IgD-negative memory B cell (primary cell): Measurements from ENCODE around the gene PTP4A1. TPM values are rescaled to one million over a fixed set of nuclear protein-coding genes. Genes with fewer than 3 reads are reported as not detected.

ENCODE experiments used
- H3K27ac Mint-ChIP-seq, 3 donors: one replicate each; pipeline ENCODE4 v1.8.0; 2020 to 2022; ENCODE audit warnings: mild to moderate bottlenecking in 3 of 3, mixed read lengths in 3 of 3, moderate library complexity in 1 of 3
- H3K27me3 Mint-ChIP-seq: one replicate; pipeline ENCODE4 v1.8.0; 2021; ENCODE audit warnings: mixed read lengths
- H3K36me3 Mint-ChIP-seq: one replicate; pipeline ENCODE4 v1.8.0; 2020; ENCODE audit warnings: mild to moderate bottlenecking, mixed read lengths
- H3K4me1 Mint-ChIP-seq, 3 donors: one replicate each; pipeline ENCODE4 v1.8.0; 2020 to 2022; ENCODE audit warnings: mixed read lengths in 3 of 3, mild to moderate bottlenecking in 1 of 3
- H3K4me3 Mint-ChIP-seq, 4 donors: one replicate each; pipeline ENCODE4 v1.8.0; 2020 to 2022; ENCODE audit warnings: mild to moderate bottlenecking in 4 of 4, mixed read lengths in 4 of 4, moderate library complexity in 3 of 4
- H3K9me3 Mint-ChIP-seq, 3 donors: one replicate each; pipeline ENCODE4 v1.8.0; 2020 to 2021; ENCODE audit warnings: mixed read lengths in 3 of 3, mild to moderate bottlenecking in 1 of 3
- polyA plus RNA-seq: library from polyadenylated mRNA; unstranded; fragments of 300-500 nt; fragmentation: Illumina TruSeq; gene quantifications from one replicate; pipeline ENCODE4 v1.2.3, GENCODE V29; 2021

The PTP4A1 gene
- polyA plus RNA-seq, 1 donor from 2014 or later, result 69.5 TPM

DNA sequence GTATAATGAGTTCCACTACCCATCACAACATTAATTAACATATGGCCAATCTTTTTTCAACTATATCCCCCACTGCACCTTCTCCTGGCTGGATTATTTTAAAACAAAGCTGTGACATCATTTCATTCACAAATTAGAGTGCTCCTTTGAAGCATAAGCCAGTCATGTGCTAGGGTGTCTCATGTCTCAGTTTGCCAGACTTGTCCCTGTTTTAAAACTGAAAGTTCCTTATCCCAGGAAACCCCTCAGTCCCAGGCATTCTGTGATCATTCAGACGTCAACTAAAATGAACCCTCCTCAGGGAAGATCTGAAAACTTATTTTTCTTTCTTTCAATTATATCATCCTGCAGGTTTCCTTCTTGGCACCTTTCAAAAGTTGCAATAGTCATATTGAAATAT lies 29.3 kb upstream of the PTP4A1 start:
- peaks cover 0 to 1% (median 0%) of the 10 kb centered on the region in 3 donors for H3K4me1 Mint-ChIP-seq
- no peak overlapping the region for H3K4me3 Mint-ChIP-seq
- H3K27me3 Mint-ChIP-seq, result peaks cover 14% of the 10 kb centered on the region
- H3K9me3 Mint-ChIP-seq, result peaks cover 0 to 3% (median 0%) of the 10 kb centered on the region in 3 donors
- no peaks in the 10 kb centered on the region for H3K36me3 Mint-ChIP-seq
- H3K27ac Mint-ChIP-seq, result no peak overlapping the region

DNA sequence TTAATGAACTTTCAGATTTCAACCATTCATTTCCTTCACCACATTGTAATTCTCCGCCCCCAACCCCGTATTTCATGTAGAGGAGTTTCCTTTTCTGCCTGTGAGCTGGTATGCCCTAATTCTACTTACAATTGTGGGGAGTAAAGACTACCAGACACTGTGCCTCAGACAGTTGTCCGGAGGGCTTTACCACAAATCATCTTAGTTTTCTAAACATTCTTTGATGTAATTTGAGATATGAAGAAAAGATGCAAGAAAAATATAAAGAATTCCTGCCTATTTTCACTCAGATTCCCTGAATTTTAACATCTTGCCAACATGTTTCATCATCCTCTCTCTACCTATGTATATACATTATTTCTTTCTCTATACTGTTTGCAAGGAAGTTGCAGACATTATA lies 28.3 kb upstream of the PTP4A1 start:
- H3K9me3 Mint-ChIP-seq, result peaks cover 0 to 3% (median 0%) of the 10 kb centered on the region in 3 donors

DNA sequence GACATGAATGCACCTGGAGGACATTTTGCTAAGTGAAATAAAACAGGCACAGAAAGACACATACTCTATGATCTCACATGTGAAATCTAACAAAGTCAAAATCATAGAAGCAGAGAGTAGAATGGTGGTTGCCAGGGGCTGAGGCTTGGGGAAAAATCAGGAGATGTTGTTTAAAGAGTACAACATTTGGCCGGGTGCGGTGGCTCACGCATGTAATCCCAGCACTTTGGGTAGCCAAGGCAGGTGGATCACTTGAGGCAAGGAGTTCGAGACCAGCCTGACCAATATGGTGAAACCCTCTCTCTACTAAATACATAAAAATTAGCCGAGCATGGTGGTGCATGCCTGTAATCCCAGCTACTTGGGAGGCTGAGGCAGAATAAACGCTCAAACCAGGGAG lies 26.0 kb upstream of the PTP4A1 start:
- Mint-ChIP-seq H3K4me1 (peaks cover 0 to 1% (median 0%) of the 10 kb centered on the region in 3 donors), H3K36me3 (no peaks in the 10 kb centered on the region), H3K27ac (no peak overlapping the region), H3K27me3 (peaks cover 14% of the 10 kb centered on the region), H3K4me3 (no peak overlapping the region), H3K9me3 (peaks cover 0 to 3% (median 0%) of the 10 kb centered on the region in 3 donors)

More for the DNA sequence above, 28.3 kb upstream of the PTP4A1 start:
- H3K27ac Mint-ChIP-seq, result no peak overlapping the region
- H3K4me3 Mint-ChIP-seq, result no peak overlapping the region
- no peaks in the 10 kb centered on the region for H3K36me3 Mint-ChIP-seq
- H3K27me3 Mint-ChIP-seq, result peaks cover 14% of the 10 kb centered on the region
- peaks cover 0 to 1% (median 0%) of the 10 kb centered on the region in 3 donors for H3K4me1 Mint-ChIP-seq

DNA sequence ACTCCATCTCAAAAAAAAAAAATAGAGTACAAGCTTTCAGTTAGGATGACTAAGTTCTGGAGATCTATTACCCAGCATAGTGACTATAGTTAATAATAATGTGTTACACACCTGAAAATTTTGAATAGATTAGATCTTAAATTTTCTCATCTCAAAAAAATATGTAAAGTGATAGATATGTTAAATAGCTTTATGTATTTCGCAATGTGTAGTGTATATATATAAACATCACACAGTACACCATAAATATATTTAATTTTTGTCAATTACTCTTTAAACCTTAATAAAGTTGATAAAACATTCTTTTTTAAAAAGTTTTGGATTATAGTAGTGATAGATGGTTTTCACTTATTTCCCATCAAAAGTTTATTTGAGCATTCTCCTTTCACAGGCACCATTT lies 25.6 kb upstream of the PTP4A1 start:
- Mint-ChIP-seq H3K4me3 (no peak overlapping the region), H3K9me3 (peaks cover 0 to under 1% (median 0%) of the 10 kb centered on the region in 3 donors), H3K4me1 (peaks cover 0 to 1% (median 0%) of the 10 kb centered on the region in 3 donors), H3K27me3 (peaks cover 11% of the 10 kb centered on the region), H3K36me3 (no peaks in the 10 kb centered on the region), H3K27ac (no peak overlapping the region)

DNA sequence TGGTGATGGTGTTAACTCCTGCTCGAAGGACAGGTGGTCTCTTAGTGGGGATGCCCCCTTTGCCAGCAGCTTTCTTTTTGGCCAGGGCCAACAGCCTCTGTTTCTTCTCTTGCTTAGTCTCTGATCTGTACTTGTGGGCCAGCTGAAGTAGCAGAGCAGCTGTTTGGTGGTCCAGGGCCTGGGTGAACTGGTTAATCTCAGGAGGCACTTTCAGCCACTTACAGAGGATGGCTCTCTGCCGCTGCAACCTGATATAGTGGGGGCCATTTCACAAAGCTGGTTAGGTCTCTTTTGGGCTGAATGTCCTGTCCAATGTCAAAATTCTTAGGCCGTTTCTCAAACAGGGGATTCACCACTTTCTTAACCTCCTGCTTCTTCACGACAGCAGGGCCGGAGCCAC lies 23.2 kb upstream of the PTP4A1 start:
- Mint-ChIP-seq H3K36me3 (no peaks in the 10 kb centered on the region), H3K27ac (no peak overlapping the region), H3K27me3 (peaks cover 8% of the 10 kb centered on the region), H3K9me3 (no peaks in the 10 kb centered on the region), H3K4me3 (no peak overlapping the region), H3K4me1 (no peaks in the 10 kb centered on the region)

DNA sequence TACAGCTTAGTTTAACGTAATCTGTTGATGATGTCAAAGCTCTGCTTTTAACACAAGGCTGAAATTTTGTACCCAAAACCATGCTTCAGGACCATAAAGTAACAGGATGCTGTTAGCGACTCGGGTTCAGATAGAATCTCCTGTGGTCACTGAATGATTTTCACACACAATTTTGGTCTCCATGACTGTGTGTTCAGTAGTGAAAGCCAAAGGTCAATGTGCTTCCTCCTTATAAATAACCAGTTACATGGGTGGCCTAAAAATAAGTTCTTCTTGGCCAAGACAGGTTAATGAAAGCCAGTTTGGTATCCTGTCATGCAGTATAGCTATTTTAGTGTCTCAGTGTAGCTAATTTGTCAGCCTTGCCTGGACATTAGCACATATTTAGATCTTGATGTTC lies 19.1 kb upstream of the PTP4A1 start:
- H3K4me3 Mint-ChIP-seq, result no peak overlapping the region
- H3K36me3 Mint-ChIP-seq, result no peaks in the 10 kb centered on the region
- H3K27ac Mint-ChIP-seq, result no peak overlapping the region
- H3K27me3 Mint-ChIP-seq, result peaks cover 4% of the 10 kb centered on the region
- no peaks in the 10 kb centered on the region for H3K4me1 Mint-ChIP-seq
- H3K9me3 Mint-ChIP-seq, result no peaks in the 10 kb centered on the region

DNA sequence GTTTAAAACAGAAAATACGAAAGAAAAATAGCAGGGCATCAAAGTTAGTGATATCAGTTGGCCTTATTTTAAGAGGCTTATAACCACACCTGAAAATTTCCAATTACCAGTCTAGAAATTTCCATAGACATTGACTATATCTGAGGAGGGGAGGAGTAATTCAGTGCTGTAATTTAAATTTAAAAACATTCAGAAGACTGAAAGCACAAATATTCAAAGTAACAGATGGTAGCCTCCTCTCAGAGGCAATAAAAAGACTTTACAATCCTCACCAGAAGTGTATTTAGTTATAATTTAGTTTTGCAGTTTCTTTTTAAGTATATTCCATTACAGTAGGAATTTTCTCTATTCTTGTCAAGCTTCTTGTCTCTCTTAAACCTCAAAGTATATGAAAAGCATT lies 18.4 kb upstream of the PTP4A1 start:
- H3K4me3 Mint-ChIP-seq, result no peak overlapping the region
- H3K36me3 Mint-ChIP-seq, result no peaks in the 10 kb centered on the region
- H3K27ac Mint-ChIP-seq, result no peak overlapping the region
- peaks cover 4% of the 10 kb centered on the region for H3K27me3 Mint-ChIP-seq
- no peaks in the 10 kb centered on the region for H3K4me1 Mint-ChIP-seq
- H3K9me3 Mint-ChIP-seq, result no peaks in the 10 kb centered on the region

DNA sequence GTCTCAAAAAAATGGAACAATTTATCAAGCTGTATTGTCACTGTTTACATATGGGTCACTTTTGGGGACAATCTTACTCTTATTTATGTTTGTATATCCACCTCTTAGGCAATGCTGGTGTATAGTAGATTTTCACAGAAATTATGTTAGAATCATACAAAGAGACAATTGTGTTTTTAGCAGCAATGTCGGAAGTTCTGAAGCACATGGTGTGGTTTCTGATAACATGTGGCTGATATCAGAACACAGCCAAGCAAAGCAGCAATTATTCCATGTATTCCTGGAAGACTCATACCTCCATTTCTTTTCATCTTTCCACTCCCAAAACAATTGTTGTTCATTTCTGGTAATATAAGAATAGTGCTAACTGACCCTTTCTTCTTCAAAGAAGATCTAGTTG lies 17.5 kb upstream of the PTP4A1 start:
- Mint-ChIP-seq H3K4me3 (no peak overlapping the region), H3K4me1 (no peaks in the 10 kb centered on the region), H3K36me3 (no peaks in the 10 kb centered on the region), H3K27ac (no peak overlapping the region), H3K9me3 (no peaks in the 10 kb centered on the region), H3K27me3 (peaks cover 4% of the 10 kb centered on the region)

DNA sequence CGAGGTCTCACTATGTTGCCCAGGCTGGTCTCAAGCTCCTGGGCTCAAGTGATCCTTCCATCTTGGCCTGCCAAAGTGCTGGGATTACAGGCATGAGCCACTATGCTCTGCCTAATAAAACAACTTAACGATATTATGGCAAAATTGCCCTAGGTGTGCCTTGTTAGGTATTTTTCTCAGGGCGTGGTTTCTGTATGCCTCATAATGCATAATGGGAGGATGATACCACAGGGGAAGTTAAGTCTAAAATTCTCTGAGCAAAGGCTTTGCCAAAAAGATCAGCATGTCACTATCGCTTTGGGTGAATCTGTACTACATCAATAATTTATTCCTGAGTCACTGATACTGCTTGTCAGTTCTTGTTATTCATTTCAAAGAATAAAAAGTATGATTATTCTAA lies 15.9 kb upstream of the PTP4A1 start:
- Mint-ChIP-seq H3K27ac (no peak overlapping the region), H3K27me3 (peaks cover 4% of the 10 kb centered on the region), H3K9me3 (no peaks in the 10 kb centered on the region), H3K36me3 (no peaks in the 10 kb centered on the region), H3K4me1 (no peaks in the 10 kb centered on the region), H3K4me3 (no peak overlapping the region)

DNA sequence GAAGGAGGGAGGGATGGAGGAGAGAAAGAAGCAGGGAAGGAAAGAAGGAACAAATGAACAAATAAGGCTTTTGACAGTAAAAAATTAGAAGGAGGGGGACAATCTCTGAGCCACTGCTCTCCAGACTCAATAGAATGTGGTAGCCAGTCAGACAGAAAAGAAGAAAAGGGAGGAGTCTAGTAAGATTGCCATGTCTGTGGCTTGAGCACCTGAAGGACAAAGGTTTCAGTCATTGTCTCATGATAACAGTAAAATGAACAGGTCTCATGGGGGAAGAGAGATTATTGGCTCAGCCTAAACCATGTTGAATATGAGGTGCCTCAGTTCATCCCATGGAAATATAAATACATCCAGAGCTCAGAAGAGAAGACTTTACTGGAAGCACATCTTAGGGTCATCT lies 14.0 kb upstream of the PTP4A1 start:
- H3K27ac Mint-ChIP-seq, result no peak overlapping the region
- peaks cover 5% of the 10 kb centered on the region for H3K27me3 Mint-ChIP-seq
- H3K36me3 Mint-ChIP-seq, result peaks cover under 1% of the 10 kb centered on the region
- no peaks in the 10 kb centered on the region for H3K9me3 Mint-ChIP-seq
- H3K4me3 Mint-ChIP-seq, result no peak overlapping the region
- H3K4me1 Mint-ChIP-seq, result no peaks in the 10 kb centered on the region

DNA sequence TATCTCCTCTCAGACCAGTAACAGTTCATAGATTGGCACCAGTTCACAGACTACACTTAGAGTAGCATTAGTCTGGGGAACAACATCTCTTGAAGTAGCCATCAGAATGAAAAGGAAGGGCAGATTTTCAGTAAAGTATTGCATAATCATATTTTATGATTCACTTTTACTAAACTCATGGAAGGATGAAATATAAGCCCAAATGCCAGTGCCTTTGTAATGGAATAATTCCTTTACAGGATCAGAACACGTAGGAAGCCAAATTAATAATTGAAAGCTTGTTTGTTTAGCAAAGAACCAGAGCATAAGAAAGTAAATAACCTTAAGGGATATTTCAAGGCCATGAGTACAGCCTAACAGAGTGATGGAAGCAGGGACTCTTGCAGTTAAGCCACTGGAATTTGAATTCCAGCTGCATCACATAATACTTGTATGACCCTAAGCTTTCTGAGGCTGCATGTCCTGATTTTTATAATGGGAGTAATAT lies 11.4 kb upstream of the PTP4A1 start:
- Mint-ChIP-seq H3K27ac (no peak overlapping the region), H3K27me3 (peaks cover 6% of the 10 kb centered on the region), H3K4me3 (no peak overlapping the region), H3K9me3 (no peaks in the 10 kb centered on the region), H3K36me3 (peaks cover 1% of the 10 kb centered on the region), H3K4me1 (no peaks in the 10 kb centered on the region)

DNA sequence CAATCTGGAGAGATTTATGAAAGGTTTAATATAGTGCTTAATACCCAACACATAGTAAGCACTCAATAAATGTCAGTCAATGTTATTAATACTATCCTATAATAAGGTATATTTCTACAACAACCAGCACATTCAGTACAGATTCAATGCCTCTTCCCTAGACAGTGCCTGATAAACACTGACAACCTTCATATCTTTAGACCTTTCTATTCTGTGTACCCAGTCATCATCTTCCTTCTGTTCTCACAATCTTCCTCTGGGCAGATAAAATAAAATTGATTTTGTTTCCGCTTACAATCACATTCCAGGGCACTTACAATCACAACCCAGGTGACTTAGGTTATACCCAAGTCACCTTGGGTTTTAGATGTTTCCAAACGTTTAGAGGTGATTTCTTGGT lies 11.0 kb upstream of the PTP4A1 start:
- H3K4me3 Mint-ChIP-seq, result no peak overlapping the region
- H3K9me3 Mint-ChIP-seq, result no peaks in the 10 kb centered on the region
- H3K27ac Mint-ChIP-seq, result no peak overlapping the region
- peaks cover 4% of the 10 kb centered on the region for H3K27me3 Mint-ChIP-seq
- H3K4me1 Mint-ChIP-seq, result no peaks in the 10 kb centered on the region
- peaks cover 1% of the 10 kb centered on the region for H3K36me3 Mint-ChIP-seq

DNA sequence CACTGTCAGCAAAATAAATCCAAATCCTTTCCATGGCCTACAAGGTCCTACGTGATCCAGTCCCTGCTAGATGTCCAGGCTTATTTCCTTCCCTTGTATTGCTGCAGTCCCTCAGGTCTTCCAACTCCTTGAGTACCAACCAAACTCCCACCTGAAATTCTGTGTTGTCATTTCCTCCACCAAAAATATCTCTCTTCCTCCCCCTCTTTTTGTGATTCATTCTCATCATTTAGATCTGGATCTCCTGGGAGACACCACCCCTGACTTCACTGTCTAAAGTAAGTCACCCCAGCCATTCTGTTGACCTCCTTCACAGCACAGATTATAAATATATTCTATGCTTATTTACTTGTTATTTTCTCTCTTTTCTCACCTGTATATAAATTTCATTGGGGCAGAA lies 9.0 kb upstream of the PTP4A1 start:
- Mint-ChIP-seq H3K9me3 (no peaks in the 10 kb centered on the region), H3K27ac (no peak overlapping the region), H3K27me3 (peaks cover 1% of the 10 kb centered on the region), H3K4me1 (no peaks in the 10 kb centered on the region), H3K4me3 (no peak overlapping the region), H3K36me3 (peaks cover 1% of the 10 kb centered on the region)

DNA sequence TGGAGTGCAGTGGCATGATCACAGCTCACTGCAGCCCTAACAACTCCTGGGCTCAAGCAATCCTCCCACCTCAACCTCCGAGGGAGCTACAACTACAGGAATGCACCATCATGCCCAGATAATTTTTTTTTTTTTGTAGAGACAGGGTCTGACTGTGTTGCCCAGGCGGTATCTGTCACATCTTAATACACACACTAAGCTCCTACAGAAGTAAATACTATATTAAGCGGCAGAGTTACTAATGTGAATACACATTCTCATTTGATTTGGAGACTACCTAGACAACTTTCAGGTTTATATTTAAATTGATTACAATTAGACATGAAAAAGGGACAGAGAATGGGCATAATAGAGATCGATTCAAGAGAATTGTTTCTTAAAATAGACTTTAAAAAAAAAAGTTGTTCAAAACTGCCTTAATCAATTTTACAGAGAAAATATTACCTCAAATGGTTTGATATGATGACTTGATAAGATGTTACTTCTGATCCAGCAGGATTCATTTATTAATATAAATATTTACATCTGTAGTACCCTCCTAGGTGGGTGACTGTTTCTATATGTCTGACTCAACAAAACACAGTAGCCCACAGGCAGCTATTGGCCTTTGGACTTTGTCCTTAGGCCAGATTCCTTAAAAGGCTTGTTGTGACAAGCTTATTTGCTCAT lies 7.1 kb upstream of the PTP4A1 start:
- no peak overlapping the region for H3K27ac Mint-ChIP-seq
- no peaks in the 10 kb centered on the region for H3K9me3 Mint-ChIP-seq
- H3K36me3 Mint-ChIP-seq, result peaks cover 1% of the 10 kb centered on the region
- H3K4me3 Mint-ChIP-seq, result no peak overlapping the region
- H3K4me1 Mint-ChIP-seq, result no peaks in the 10 kb centered on the region
- peaks cover 1% of the 10 kb centered on the region for H3K27me3 Mint-ChIP-seq

DNA sequence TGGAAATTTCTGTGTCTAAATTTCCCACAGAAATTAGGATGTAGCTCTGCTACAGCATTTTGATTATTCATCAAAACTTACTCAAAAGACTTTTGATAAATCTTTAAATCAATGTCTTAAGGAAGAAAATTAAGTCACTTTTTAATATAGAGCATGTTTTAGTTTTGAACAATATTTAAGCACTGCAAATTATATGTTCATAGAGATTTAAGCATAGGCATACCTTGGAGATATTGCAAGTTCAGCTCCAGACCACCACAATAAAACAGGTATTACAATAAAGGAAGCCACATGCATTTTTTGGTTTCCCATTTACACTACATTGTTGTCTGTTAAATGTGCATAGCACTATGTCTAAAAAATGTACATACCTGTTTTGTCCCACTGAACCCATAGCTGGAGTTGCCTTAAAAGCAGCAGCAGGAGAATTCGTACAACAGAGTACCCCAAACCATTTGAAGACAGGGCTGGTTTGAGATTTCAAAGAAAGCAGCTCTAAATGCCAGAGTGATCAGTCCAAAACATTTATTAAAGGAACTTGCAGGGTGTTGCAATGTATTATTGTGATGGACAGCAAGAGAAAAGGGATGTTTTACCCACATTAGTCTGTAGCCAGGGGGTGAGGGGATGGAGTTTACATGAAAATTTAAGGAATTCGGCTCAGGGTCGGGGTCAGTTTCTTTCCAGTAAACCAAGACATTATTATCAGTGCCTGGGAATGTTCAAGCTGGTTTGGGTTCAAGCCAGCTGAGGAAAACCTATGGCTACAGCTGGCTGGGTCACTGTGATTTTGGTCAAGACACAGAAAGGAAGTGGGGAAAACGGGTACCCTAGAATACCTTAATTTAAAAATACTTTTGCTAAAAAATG lies 6.3 kb upstream of the PTP4A1 start:
- Mint-ChIP-seq H3K36me3 (peaks cover 1% of the 10 kb centered on the region), H3K9me3 (no peaks in the 10 kb centered on the region), H3K27me3 (peaks cover 1% of the 10 kb centered on the region), H3K27ac (no peak overlapping the region), H3K4me1 (no peaks in the 10 kb centered on the region), H3K4me3 (no peak overlapping the region)
